ENCODE data around the gene EEA1. TPM values are rescaled to one million over a fixed set of nuclear protein-coding genes. Genes with fewer than 3 reads are reported as not detected.

Gene EEA1
- total RNA-seq, 4 donors from 2014 or later, result 18.6 to 28.7 (median 20.8) TPM

- intact Hi-C loops (cut with DNase I; ENCODE audit: low total_unique reads) (no loop called here), in situ Hi-C loops (cut with MboI; ENCODE audit: low sequenced_read_pairs in 4 of 4) (no loop called here)
- no peak for DNase-seq
- TF ChIP-seq POLR2A (IDR thresholded peaks at IDR 0.05) (no peak), CTCF (IDR thresholded peaks at IDR 0.05 in 4 of 5, conservative IDR thresholded peaks at IDR 0.05 in 1 of 5) (no peak)
- no peak for ATAC-seq
- Histone ChIP-seq H3K4me1 (peaks cover 13% of the 10 kb centered on the region in 2 donors), H3K36me3 (no peaks in the 10 kb centered on the region), H3K9me3 (no peaks in the 10 kb centered on the region), H3K4me3 (no peak overlapping the region), H3K27me3 (no peaks in the 10 kb centered on the region), H3K27ac (no peak overlapping the region)
Measured at GRCh38 chr12:92764831-92765230, 164.3 kb downstream of the EEA1 start.

- intact Hi-C loops (cut with DNase I; ENCODE audit: low total_unique reads) (no loop called here), in situ Hi-C loops (cut with MboI; ENCODE audit: low sequenced_read_pairs in 4 of 4) (no loop called here)
- ATAC-seq (no peak), DNase-seq (no peak)
- no peak for TF ChIP-seq CTCF (IDR thresholded peaks at IDR 0.05 in 4 of 5, conservative IDR thresholded peaks at IDR 0.05 in 1 of 5)
- no peak for TF ChIP-seq POLR2A (IDR thresholded peaks at IDR 0.05)
- Histone ChIP-seq H3K4me1 (peaks cover under 1% of the 10 kb centered on the region in 2 donors), H3K27me3 (no peaks in the 10 kb centered on the region), H3K27ac (no peak overlapping the region), H3K4me3 (no peak overlapping the region), H3K9me3 (no peaks in the 10 kb centered on the region), H3K36me3 (no peaks in the 10 kb centered on the region)
Measured at GRCh38 chr12:92762773-92763172, 166.3 kb downstream of the EEA1 start.

- no peak overlapping the region for H3K4me3 ChIP-seq
- H3K27me3 ChIP-seq, result no peaks in the 10 kb centered on the region
- H3K36me3 ChIP-seq, result no peaks in the 10 kb centered on the region
- intact Hi-C loops (cut with DNase I; ENCODE audit: low total_unique reads) (no loop called here), in situ Hi-C loops (cut with MboI; ENCODE audit: low sequenced_read_pairs in 4 of 4) (no loop called here)
- ATAC-seq, result no peak
- TF ChIP-seq POLR2A (IDR thresholded peaks at IDR 0.05) (no peak), CTCF (IDR thresholded peaks at IDR 0.05 in 4 of 5, conservative IDR thresholded peaks at IDR 0.05 in 1 of 5) (no peak)
- no peaks in the 10 kb centered on the region for H3K9me3 ChIP-seq
- H3K4me1 ChIP-seq, result peaks cover 6 to 7% of the 10 kb centered on the region in 2 donors
- no peak for DNase-seq
- no peak overlapping the region for H3K27ac ChIP-seq
Measured at GRCh38 chr12:92759634-92760268, 169.3 kb downstream of the EEA1 start.

- no peak overlapping the region for H3K4me3 ChIP-seq
- intact Hi-C loops (cut with DNase I; ENCODE audit: low total_unique reads), result no loop called here
- DNase-seq (no peak), ATAC-seq (no peak)
- in situ Hi-C loops (cut with MboI; ENCODE audit: low sequenced_read_pairs in 4 of 4), result no loop called here
- no peak overlapping the region for H3K27ac ChIP-seq
- no peaks in the 10 kb centered on the region for H3K27me3 ChIP-seq
- H3K4me1 ChIP-seq, result peaks cover 6 to 7% of the 10 kb centered on the region in 2 donors
- TF ChIP-seq CTCF (IDR thresholded peaks at IDR 0.05 in 4 of 5, conservative IDR thresholded peaks at IDR 0.05 in 1 of 5), result no peak
- TF ChIP-seq POLR2A (IDR thresholded peaks at IDR 0.05), result no peak
- H3K9me3 ChIP-seq, result no peaks in the 10 kb centered on the region
- no peaks in the 10 kb centered on the region for H3K36me3 ChIP-seq
Measured at GRCh38 chr12:92757597-92758121, 171.4 kb downstream of the EEA1 start.

Measured in gastrocnemius medialis (tissue), 4 donors.